K562 (cell line): ENCODE results near the gene APLF. TPM values are rescaled to one million over a fixed set of nuclear protein-coding genes. Genes with fewer than 3 reads are reported as not detected.
A peak's percentile ranks its signal among the peaks of the same experiment; 100 is the strongest.

Experiments used
- ARNT ChIP-seq, 2 experiments: fragments of 450-650 bp; IDR thresholded peaks; 2 replicates each; pipeline ENCODE4 v1.6.1; 2016; ENCODE audit warnings: mild to moderate bottlenecking in 1 of 2
- BCOR ChIP-seq: fragments of 450-650 bp; IDR thresholded peaks from 2 replicates; pipeline ENCODE4 v1.6.1; 2016
- DIDO1 ChIP-seq: fragments of 450-650 bp; IDR thresholded peaks from 2 replicates; pipeline ENCODE4 v1.6.1; 2016; ENCODE audit warnings: low read depth, missing biosample characterization, missing genetic modification characterization
- ELF2 ChIP-seq: fragments of 250-450 bp; sonication (Bioruptor Pico); IDR thresholded peaks from 2 replicates; pipeline ENCODE4 v1.5.0; 2021; ENCODE audit warnings: mild to moderate bottlenecking
- HOXB6 ChIP-seq: fragments of 250-450 bp; sonication (Bioruptor Pico); IDR thresholded peaks from 2 replicates; pipeline ENCODE4 v1.5.1; 2022; ENCODE audit warnings: mild to moderate bottlenecking, borderline replicate concordance
- POLR2G ChIP-seq: fragments of 200-400 bp; formaldehyde crosslinking; IDR thresholded peaks from 2 replicates; pipeline ENCODE4 v1.6.1; 2017; ENCODE audit warnings: low read depth, mild to moderate bottlenecking, antibody characterized with exemption, low read length, moderate library complexity
- PTRF ChIP-seq: fragments of 450-650 bp; IDR thresholded peaks from 2 replicates; pipeline ENCODE4 v1.6.1; 2016; ENCODE audit warnings: mild to moderate bottlenecking, missing genetic modification characterization, missing compliant biosample characterization
- RAD21 ChIP-seq, 2 experiments: fragments of 250-450 bp in 1 of 2; fragments of 450-650 bp in 1 of 2; sonication (Bioruptor Pico) in 1 of 2; formaldehyde crosslinking in 1 of 2; IDR thresholded peaks in 1 of 2; conservative IDR thresholded peaks in 1 of 2; 2 replicates each; pipeline versions ENCODE4 v1.4.0 to v1.8.0; 2020 to 2022; ENCODE audit warnings: mild to moderate bottlenecking in 2 of 2, moderate library complexity in 1 of 2
- SAFB2 ChIP-seq: fragments of 200-400 bp; formaldehyde crosslinking; IDR thresholded peaks from 2 replicates; pipeline ENCODE4 v1.6.1; 2018; ENCODE audit warnings: borderline replicate concordance, low read length, low read depth, moderate library complexity; ENCODE audit not compliant: severe bottlenecking
- ZFPM2 ChIP-seq: fragments of 250-450 bp; sonication (Bioruptor Pico); IDR thresholded peaks from 2 replicates; pipeline ENCODE4 v1.5.1; 2022; ENCODE audit warnings: mild to moderate bottlenecking
- ZNF184 ChIP-seq: sonication (generic); formaldehyde crosslinking; IDR thresholded peaks from 2 replicates; pipeline ENCODE4 v1.5.0; 2020; ENCODE audit warnings: missing genetic modification reagents
- ZNF41 ChIP-seq: fragments of 250-450 bp; sonication (Bioruptor Pico); conservative IDR thresholded peaks from 2 replicates; pipeline ENCODE4 v1.4.0; 2020; ENCODE audit warnings: mild to moderate bottlenecking
- ZNF57 ChIP-seq: fragments of 450-650 bp; formaldehyde crosslinking; IDR thresholded peaks from 2 replicates; pipeline ENCODE4 v1.4.0; 2020; ENCODE audit warnings: mild to moderate bottlenecking, moderate library complexity
- ZNF589 ChIP-seq: fragments of 200-800 bp; sonication (Bioruptor generic); IDR thresholded peaks from 2 replicates; pipeline ENCODE4 v1.6.1; 2016; ENCODE audit warnings: low read depth, missing genetic modification characterization, missing compliant biosample characterization
- ZNF830 ChIP-seq: fragments of 250-450 bp; sonication (Bioruptor Pico); IDR thresholded peaks from 2 replicates; pipeline ENCODE4 v1.5.0; 2021; ENCODE audit warnings: mild to moderate bottlenecking
- polyA plus RNA-seq, 8 experiments: library from polyadenylated mRNA; depleted of rRNA in 4 of 8; stranded (reverse) in 5 of 8; unstranded in 3 of 8; fragments of >200 nt; fragmentation: Nextera tagmentation in 2 of 8; fragmentation: Illumina TruSeq in 1 of 8; extraction: Ambion mirVana in 2 of 8; extraction: Trizol in 1 of 8; gene quantifications; 2 replicates each; pipeline versions ENCODE4 v1.2.1 to v1.2.3, GENCODE V29; 2011 to 2014; ENCODE audit warnings: inconsistent platforms in 1 of 8, missing spikeins in 1 of 8
- total RNA-seq, 7 experiments: library from RNA; depleted of rRNA in 6 of 7; stranded (reverse); fragments of >200 nt in 6 of 7; fragmentation: Illumina TruSeq in 2 of 7; extraction: Trizol in 2 of 7; gene quantifications; 2 replicates each; pipeline versions ENCODE4 v1.2.1 to v1.2.3, GENCODE V29; 2011 to 2021; ENCODE audit warnings: low replicate concordance in 1 of 7
- TF ChIP-seq, protein P1 (sequence below): sonication (generic); formaldehyde crosslinking; IDR thresholded peaks from 2 replicates; pipeline ENCODE4 v1.8.1; 2023; ENCODE audit warnings: mild to moderate bottlenecking, missing genetic modification reagents
- TF ChIP-seq, protein P2 (sequence below), 2 experiments: fragments of 450-650 bp in 1 of 2; IDR thresholded peaks; 2 replicates each; pipeline ENCODE4 v1.6.1; 2011 to 2017; ENCODE audit warnings: low read depth in 2 of 2, antibody characterized with exemption in 1 of 2, borderline replicate concordance in 1 of 2, low read length in 1 of 2, mild to moderate bottlenecking in 1 of 2, mixed read lengths in 1 of 2; ENCODE audit not compliant: control insufficient read depth in 1 of 2
- TF ChIP-seq, protein P3 (sequence below): fragments of 250-450 bp; sonication (Bioruptor Pico); IDR thresholded peaks from 2 replicates; pipeline ENCODE4 v1.9.0; 2021; ENCODE audit warnings: mild to moderate bottlenecking
- TF ChIP-seq, protein P4 (sequence below): fragments of 450-650 bp; formaldehyde crosslinking; IDR thresholded peaks from 2 replicates; pipeline ENCODE4 v1.4.0; 2022; ENCODE audit warnings: missing genetic modification characterization

Gene APLF
- total and polyA plus RNA-seq, 9 of the 15 experiments (the other 6 are each of a cell fraction or from before 2014, with no cell fraction given): 0.07 to 1.1 (median 0.71) TPM

DNA sequence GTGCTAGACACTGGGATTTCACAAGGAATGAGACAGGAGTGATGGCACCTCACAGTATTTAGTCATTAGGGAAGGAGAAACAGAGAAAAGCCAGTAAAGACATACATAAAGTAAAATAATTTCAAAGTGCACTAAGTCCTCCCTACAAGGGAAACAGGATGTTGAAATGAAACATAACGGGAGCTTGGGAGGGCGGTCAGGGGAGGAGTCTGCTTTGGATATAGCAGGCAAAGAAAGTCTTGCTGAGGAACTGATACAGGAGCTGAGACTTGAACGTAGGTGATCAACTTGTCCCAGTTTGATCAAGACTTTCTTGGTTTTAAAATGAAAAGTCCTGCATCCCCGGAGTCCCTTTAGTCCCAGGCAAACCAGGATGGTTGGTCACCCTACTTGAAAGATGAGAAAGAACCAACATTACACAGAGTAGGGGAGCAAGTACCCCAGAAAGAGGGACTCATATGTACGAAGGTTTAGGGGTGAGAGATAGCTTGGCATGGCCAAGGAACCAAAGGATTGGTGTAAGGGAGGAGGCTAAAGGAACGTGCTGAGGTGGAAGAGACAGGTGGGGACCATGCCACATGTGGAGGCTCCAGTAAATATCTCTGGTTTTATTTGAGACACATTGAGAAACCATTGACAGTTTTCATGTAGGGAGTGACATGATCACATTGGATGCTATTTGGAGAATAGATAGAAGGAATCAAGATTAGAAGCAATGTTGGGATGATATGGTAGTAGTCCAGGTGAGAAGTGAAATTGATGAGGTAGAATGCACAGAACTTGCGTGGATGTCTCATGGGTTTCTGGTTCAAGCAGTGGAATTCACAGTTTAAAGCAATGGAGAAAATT, 28.7 kb upstream of the APLF start (continued):
- TF ChIP-seq RAD21 (CRISPR knock-in tag; conservative IDR thresholded peaks at IDR 0.05 in 1 of 2, IDR thresholded peaks at IDR 0.05 in 1 of 2) (peak in 1 of 2 experiments; percentile 35; a peak in 1 of 4 replicates), ZNF830 (CRISPR knock-in tag) (peak; percentile 94; the same call in 1 of the 2 replicates), POLR2G (no peak; the same call in 1 of the 2 replicates), BCOR (no peak), DIDO1 (no peak), ELF2 (CRISPR knock-in tag) (0 out of 2 replicates have a peak, but pooled peaks have one; percentile 59), HOXB6 (CRISPR knock-in tag) (peak; percentile 91; the same call in 1 of the 2 replicates), ZFPM2 (CRISPR knock-in tag) (peak; percentile 98), ZNF57 (CRISPR knock-in tag) (peak; percentile 95), ZNF184 (CRISPR knock-in tag) (no peak), ARNT (IDR thresholded peaks at IDR 0.05) (no peak), ZNF41 (peak; percentile 89), PTRF (tag) (no peak), SAFB2 (no peak), ZNF589 (CRISPR knock-in tag) (peak; percentile 34; the same call in 1 of the 2 replicates)
- TF ChIP-seq, protein P1, sequence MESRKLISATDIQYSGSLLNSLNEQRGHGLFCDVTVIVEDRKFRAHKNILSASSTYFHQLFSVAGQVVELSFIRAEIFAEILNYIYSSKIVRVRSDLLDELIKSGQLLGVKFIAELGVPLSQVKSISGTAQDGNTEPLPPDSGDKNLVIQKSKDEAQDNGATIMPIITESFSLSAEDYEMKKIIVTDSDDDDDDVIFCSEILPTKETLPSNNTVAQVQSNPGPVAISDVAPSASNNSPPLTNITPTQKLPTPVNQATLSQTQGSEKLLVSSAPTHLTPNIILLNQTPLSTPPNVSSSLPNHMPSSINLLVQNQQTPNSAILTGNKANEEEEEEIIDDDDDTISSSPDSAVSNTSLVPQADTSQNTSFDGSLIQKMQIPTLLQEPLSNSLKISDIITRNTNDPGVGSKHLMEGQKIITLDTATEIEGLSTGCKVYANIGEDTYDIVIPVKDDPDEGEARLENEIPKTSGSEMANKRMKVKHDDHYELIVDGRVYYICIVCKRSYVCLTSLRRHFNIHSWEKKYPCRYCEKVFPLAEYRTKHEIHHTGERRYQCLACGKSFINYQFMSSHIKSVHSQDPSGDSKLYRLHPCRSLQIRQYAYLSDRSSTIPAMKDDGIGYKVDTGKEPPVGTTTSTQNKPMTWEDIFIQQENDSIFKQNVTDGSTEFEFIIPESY (CRISPR knock-in tag): no peak
- TF ChIP-seq, protein P2, sequence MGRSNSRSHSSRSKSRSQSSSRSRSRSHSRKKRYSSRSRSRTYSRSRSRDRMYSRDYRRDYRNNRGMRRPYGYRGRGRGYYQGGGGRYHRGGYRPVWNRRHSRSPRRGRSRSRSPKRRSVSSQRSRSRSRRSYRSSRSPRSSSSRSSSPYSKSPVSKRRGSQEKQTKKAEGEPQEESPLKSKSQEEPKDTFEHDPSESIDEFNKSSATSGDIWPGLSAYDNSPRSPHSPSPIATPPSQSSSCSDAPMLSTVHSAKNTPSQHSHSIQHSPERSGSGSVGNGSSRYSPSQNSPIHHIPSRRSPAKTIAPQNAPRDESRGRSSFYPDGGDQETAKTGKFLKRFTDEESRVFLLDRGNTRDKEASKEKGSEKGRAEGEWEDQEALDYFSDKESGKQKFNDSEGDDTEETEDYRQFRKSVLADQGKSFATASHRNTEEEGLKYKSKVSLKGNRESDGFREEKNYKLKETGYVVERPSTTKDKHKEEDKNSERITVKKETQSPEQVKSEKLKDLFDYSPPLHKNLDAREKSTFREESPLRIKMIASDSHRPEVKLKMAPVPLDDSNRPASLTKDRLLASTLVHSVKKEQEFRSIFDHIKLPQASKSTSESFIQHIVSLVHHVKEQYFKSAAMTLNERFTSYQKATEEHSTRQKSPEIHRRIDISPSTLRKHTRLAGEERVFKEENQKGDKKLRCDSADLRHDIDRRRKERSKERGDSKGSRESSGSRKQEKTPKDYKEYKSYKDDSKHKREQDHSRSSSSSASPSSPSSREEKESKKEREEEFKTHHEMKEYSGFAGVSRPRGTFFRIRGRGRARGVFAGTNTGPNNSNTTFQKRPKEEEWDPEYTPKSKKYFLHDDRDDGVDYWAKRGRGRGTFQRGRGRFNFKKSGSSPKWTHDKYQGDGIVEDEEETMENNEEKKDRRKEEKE (IDR thresholded peaks at IDR 0.05; ENCODE audit: borderline replicate concordance in 1 of 2, control insufficient read depth in 1 of 2, low read depth in 2 of 2, low read length in 1 of 2): peak in 1 of 2 experiments; percentile 55; a peak in 1 of 4 replicates
- TF ChIP-seq, protein P3, sequence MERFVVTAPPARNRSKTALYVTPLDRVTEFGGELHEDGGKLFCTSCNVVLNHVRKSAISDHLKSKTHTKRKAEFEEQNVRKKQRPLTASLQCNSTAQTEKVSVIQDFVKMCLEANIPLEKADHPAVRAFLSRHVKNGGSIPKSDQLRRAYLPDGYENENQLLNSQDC (CRISPR knock-in tag): peak; percentile 91; the same call in 1 of the 2 replicates
- TF ChIP-seq, protein P4, sequence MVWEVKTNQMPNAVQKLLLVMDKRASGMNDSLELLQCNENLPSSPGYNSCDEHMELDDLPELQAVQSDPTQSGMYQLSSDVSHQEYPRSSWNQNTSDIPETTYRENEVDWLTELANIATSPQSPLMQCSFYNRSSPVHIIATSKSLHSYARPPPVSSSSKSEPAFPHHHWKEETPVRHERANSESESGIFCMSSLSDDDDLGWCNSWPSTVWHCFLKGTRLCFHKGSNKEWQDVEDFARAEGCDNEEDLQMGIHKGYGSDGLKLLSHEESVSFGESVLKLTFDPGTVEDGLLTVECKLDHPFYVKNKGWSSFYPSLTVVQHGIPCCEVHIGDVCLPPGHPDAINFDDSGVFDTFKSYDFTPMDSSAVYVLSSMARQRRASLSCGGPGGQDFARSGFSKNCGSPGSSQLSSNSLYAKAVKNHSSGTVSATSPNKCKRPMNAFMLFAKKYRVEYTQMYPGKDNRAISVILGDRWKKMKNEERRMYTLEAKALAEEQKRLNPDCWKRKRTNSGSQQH (CRISPR knock-in tag): peak; percentile 100
- TF ChIP-seq, all 486 proteins: peak for 109
